NCI-H2196 treated with DMSO at 0.1 percent for 48 hours (cell line): ENCODE data around the gene NOS3.
A peak's percentile ranks its signal among the peaks of the same experiment; 100 is the strongest.
"Not testable (repeated sequence)": the region's sequence is repeated elsewhere in the genome, so short reads cannot be mapped to it uniquely, and the experiment has no call there.

Experiments
- DNase-seq: peaks from one replicate; lab custom pipeline; 2025; ENCODE audit not compliant: unreplicated experiment; lab: John Stamatoyannopoulos, UW

NOS3 gene

DNA sequence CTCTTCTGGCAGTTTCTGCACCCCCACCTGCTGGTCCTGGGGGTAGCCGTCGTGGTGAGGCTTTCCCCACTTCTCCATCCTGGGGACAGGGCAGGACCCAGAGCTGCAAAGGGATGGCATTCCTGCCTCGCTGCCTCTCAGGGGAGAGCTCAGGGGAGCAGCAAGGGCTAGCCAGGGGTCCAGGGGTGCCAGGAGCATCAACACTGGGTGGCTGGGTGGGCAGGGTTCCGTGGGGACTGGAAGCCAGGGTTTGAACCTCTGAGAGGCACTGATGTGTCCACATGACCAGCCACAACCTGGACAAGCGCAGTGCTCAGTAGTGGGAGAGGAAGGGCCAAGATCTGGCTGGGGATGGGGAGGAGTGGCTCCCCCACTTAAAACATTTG, 43.0 kb downstream of the NOS3 start:
- DNase-seq, result no peak

DNA sequence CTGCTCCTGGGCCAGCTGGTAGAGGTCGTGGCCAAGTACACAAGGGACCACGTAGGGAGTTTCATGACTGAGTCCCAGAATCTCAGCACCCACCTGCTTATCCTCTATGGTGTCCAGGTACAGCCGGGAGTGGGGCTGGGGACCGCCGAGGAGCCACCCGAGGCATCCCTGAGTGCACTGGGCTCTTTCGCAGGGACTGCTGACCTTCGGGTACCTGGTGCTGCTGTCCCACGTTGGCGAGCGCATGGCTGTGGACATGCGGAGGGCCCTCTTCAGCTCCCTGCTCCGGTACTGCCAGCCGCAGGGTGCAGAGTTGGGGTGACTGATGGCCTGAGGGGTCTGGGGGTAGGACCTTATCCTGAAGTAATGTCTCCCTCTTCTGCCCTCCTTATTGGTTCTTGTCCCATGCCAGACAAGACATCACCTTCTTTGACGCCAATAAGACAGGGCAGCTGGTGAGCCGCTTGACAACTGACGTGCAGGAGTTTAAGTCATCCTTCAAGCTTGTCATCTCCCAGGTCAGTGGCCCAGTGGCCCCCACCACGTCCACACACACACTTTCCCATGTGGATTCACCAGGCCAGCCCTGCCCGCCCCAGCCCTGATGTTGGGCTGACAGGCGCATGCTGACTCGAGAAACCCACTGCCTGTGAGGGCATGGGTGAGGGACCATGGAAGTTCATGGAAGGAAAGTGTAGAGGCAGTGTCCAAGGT, 43.7 kb downstream of the NOS3 start:
- no peak for DNase-seq

DNA sequence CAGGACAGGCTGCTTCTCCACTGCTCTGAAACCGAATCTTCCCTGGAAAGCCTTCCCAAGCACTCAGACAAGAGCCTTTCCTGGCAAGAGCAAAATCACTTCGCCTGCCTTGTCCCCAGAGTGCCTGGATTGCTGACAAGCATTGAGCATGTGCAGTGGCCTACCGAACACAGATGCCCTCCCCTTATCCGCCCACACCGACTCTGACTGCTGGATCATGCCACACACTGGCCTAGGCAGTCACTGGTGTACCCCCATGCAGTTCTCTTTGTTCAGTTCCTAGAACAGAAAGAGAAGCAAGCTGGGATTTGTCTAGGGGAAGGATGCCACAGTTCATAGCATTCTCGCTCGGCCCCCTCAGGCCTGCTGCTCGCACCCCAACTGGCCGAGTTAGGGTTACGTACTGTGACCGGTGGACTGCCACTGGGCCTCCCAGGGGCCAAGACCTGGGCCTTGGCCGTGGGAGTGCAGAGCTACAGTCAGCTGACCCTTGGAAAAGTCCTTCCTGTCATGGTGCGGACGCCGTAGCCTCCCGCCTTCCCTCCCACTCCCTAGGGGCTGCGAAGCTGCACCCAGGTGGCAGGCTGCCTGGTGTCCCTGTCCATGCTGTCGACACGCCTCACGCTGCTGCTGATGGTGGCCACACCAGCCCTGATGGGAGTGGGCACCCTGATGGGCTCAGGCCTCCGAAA, 44.4 kb downstream of the NOS3 start:
- no peak for DNase-seq

DNA sequence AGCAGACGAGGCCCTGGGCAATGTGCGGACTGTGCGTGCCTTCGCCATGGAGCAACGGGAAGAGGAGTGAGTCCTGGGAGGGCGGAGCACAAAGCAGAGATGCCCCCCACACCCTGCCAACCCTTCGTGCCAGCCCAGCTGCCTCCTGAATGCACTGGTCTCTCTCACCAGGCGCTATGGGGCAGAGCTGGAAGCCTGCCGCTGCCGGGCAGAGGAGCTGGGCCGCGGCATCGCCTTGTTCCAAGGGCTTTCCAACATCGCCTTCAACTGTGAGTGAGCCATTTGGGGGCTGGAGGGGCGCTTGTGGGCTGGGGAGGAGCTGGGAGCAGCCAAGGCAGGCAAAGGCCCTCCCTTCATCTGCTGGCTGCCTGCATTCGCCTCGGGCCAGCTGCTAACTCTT, 45.1 kb downstream of the NOS3 start:
- DNase-seq, result no peak

DNA sequence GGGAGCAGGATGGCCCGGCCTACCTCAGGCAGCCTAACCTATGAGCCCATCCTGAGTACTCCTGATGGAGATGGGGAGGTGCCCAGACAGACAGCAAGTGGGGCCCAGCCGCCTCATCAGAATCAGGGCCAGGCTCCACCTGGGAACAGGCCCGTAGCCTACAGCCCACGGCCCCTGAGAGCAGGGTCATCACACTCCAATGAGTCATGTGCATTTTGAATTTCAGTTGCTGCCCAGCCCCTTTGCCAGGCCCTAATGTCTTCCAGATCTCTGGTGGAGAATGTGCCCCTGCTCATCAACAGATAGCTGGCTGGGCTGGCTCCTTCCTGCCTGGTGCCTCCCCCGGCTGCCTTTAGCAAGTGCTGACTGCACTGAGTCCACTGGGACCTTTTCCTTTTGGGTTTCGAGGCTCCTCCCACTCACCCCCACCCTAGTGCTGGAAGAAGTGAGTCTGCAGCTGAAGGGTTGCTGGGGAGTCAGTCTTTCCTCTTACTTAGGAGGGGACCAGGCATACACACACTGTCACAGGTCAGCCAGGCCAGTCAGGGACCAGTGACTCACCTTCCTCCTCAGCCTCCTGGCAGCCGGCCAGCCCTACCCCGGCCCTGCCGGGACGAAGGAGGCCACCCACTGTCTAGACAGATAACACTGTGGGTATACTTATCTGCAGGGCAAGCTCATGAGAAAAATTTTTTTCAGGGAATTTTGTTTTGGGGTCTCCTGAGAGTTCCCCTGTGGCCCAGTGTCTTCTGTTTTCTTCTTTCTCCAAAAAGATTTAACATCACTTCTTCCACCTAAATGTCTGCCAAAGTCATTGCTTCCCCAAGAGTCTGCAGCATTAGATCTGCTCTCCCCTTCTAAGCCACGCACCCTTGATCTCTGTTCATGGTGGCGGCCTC, 48.4 kb downstream of the NOS3 start:
- peak; percentile 15 for DNase-seq

DNA sequence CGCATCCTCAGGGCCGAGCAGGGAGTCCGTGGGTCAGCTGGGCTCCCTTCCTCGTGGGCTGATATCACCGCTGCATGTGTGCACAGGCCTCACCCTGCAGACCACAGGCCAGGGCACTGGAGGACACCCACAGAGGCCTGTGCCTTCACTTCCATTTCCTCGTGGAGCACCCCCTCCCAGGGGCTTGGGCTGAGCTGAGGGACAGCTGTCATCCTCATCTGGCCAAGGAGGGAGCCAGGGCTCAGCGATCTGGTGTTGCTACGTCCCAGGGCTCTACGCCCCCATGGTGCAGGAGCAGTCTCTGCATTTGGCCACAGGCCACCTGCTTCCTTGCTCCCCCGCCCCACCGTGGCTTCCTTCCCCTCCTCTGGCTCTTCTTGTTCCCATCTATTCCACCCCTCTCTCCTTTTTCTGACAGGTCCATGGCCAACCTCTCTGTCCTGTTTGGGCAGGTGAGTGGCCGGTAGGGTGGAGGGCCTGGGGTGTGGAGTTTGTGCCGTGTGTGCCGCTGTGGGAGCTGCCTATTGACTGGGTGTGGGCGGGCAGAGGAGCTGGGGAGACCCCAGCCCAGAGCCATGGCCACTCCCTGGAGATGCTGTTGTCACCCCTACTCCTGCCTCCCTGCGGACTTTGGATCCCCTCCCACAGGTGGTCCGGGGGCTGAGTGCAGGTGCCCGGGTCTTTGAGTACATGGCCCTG, 49.2 kb downstream of the NOS3 start:
- DNase-seq, result no peak

DNA sequence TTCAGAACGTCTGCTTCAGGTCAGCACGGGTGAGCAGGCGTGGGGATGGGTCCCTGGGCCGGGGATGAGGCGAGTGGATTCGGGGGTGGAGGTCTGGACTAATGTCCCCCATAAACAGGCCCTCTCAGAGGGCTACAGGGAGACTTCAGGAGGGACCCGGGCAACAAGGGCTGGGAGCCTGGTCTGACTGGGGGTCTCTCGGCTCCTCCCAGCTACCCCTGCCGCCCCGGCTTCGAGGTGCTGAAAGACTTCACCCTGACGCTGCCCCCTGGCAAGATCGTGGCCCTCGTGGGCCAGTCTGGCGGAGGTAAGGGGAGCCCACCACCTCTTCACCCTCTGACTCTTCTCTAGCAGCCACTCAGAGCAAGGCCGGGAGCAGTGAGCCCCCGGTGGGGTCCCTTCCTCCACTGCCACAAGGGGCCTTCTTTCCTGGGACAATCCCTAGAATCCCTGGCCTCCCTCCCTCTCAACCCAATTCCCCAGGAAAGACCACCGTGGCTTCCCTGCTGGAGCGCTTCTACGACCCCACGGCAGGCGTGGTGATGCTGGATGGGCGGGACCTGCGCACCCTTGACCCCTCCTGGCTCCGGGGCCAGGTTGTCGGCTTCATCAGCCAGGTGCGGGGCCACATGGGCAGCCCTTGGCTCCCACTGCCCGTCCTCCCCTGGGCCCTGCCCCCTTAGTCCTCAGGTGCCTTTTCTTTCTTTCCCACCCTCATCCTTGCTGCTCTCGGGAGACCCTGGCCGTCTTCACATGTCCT, 50.0 kb downstream of the NOS3 start:
- DNase-seq, result no peak

DNA sequence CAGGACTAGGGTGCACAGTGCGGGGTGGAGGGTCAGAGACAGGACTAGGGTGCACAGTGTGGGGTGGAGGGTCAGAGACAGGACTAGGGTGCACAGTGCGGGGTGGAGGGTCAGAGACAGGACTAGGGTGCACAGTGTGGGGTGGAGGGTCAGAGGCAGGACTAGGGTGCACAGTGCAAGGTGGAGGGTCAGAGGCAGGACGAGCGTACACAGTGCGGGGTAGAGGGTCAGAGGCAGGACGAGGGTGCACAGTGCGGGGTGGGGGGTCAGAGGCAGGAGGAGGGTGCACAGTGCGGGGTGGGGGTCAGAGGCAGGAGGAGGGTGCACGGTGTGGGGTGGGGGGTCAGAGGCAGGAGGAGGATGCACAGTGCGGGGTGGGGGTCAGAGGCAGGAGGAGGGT, 52.6 kb downstream of the NOS3 start:
- not testable (repeated sequence) for DNase-seq

DNA sequence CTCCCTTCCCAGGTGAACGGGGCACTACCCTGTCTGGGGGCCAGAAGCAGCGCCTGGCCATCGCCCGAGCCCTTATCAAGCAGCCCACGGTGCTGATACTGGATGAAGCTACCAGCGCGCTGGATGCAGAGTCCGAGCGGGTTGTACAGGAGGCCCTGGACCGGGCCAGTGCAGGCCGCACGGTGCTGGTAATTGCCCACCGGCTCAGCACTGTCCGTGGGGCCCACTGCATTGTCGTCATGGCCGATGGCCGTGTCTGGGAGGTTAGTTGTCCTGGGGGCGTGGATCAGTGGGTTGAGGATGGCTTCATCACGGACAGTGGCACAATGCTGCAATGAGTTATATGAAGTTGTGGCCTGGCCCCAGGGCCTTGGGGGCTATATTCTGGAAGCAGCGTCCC, 53.1 kb downstream of the NOS3 start:
- no peak for DNase-seq

DNA sequence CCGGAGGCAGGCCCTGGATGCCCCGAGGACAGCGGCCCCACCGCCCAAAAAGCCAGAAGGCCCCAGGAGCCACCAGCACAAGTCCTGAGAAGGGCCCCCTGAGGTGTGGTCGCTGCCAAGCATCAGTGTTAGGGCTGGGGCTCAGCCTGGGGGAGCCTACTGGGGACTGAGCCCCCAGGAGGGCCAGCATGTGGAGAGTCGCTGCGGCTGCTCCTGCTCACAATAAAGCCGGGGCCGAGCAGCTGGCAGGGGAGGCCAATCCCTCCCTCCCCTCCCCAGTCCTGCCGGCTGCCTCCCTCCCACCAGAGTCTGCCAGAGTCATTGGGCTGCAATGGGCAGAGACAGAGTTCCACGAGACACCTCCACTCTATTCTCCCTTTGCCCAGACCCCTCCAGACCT, 54.4 kb downstream of the NOS3 start:
- no peak for DNase-seq

DNA sequence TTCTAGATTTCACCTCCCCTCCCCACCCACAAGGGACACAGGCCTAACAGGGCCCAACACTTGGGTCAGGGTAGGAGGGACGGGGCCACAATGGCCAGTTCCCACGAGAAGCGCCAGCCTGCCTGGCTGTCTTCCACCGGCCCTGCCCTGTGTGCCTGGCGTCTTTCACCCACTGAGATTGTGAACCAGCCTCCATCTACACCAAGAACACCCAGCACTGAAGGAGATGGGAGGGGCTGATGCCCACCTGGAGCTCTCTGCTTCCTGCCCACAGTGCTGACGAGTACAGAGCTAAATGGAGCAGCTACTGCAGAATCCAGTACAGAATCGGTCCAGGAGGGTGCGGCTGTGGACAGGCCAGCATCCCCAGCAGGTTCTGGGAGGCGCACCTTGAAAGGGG, 55.1 kb downstream of the NOS3 start:
- no peak for DNase-seq

DNA sequence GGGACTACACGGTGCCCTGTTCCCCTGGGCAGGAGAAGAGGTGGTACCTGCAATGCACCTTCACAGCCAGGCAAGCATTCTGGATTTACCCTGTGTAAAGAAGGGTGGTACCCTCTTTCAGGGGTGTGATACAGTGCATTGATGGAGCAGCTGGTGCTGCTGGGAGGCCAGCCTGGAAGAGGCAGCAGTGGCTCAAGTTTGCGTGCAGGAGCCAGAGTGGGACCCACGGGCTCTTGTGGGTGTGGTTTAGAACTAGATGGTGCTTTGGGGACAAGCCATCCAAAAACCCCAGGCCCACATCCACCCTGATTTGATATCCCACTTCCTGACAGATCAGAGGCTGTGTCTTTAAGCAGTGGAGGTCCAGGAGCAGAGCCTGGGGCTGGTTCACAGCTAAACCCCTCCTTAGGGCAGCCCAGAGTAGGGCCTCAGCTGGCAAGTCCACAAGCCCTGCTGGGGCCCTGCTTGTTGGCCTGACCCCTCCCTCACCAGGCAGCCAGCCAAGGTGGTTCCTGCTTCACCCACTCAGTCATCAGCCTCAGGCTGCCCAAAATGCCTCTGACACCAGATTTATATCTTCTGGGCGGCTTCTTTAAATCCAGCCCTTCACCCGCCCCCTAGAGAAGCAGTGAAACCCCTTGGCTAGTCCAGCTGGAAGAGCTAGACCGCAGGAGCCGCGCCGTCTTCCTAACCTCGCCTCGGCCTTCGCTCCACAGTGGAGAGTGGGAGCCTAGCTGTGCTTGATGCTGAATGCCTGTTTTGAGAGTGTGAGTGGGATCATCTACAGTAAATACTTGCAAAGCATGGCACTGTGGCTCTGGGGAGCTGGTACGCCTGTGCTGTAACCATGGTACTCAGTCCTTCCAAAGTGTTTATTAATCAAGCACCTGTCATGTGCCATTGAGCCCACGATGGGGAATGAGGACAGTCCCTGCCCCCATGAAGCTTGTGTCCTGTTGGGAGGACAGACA, 56.1 kb downstream of the NOS3 start:
- DNase-seq, result no peak

DNA sequence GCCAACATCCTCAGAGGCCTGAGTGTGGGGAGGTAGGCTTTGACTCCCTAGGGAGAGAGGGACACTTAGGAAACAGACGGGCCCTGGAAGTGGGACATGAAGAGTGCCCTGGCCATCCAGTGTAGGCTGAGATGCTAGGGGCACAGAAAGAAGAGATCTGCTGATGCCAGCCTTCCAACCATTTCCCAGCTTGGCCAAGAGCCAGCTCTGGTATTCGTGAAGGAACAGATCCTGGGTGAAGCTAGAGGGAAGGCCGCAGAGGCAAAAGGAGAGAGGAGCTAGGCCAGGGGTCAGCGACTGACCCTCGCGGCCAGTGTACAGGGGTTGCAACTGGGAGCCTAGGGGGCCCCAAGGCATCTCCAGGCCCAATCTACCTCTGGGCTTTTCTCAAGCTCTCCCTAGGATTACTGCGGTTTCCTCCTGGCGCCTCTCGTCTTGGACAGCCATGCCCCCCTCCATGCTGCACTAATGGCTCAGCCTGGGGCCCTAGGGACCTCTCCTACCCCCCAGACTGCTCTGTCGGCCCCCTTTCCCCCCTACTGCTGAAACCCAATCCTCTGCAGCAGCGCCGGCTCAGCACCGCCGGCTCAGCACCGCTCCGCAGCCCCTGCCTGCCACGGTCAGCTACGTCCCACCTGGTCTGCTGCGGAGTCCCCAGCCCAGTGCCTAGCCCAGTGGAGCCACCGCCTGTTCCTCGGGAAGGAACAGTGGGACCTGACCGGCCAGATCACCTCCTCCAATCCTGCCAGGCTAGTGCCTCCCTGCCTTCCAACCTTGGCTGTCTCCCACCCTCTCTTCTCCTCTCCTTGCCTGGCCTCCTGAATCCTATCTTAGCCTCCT, 57.4 kb downstream of the NOS3 start, which contains the start of gene ASIC3:
TSS of gene ASIC3 (plus strand) at position 556 of the 840 bp plus-strand sequence. CDS start 355 bp downstream, outside the sequence.
- no peak for DNase-seq

DNA sequence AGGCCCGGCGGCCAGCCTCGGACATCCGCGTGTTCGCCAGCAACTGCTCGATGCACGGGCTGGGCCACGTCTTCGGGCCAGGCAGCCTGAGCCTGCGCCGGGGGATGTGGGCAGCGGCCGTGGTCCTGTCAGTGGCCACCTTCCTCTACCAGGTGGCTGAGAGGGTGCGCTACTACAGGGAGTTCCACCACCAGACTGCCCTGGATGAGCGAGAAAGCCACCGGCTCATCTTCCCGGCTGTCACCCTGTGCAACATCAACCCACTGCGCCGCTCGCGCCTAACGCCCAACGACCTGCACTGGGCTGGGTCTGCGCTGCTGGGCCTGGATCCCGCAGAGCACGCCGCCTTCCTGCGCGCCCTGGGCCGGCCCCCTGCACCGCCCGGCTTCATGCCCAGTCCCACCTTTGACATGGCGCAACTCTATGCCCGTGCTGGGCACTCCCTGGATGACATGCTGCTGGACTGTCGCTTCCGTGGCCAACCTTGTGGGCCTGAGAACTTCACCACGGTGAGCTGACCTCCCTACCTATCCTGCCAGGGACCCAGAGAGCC, 58.2 kb downstream of the NOS3 start:
- no peak for DNase-seq

DNA sequence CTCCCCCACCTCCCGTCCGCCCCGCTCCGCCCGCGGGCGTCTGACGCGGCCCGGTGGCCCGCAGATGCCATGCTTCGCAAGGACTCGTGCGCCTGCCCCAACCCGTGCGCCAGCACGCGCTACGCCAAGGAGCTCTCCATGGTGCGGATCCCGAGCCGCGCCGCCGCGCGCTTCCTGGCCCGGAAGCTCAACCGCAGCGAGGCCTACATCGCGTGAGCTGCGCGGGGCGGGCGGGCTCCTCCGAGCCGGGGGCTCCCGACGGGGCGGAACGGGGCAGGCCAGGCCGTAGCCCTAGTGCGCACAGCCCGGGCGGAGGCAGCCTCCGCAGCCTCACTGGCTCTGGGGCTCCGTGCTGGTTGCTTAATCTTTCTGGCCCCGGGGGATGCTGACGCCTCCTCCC, 60.3 kb downstream of the NOS3 start:
- no peak for DNase-seq

DNA sequence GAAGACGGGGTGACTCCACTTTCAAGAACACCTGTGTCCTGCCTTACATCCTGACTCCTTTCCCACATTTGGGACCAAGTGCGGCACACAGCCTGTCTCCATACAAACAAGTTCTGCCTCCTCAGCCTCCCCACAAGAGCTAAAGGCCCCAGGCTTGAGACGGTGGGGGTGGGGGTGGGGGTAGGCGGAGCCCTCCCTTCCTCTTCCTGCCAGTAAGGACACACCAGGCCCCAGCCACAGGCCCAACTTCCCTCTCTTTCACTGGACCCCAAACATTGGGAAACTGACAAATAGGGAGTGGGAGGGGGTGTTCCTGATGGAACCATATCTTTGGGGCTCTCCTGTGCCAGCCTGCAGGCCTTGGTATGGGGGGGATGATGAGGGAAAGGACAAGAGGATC, 62.3 kb downstream of the NOS3 start:
- no peak for DNase-seq

DNA sequence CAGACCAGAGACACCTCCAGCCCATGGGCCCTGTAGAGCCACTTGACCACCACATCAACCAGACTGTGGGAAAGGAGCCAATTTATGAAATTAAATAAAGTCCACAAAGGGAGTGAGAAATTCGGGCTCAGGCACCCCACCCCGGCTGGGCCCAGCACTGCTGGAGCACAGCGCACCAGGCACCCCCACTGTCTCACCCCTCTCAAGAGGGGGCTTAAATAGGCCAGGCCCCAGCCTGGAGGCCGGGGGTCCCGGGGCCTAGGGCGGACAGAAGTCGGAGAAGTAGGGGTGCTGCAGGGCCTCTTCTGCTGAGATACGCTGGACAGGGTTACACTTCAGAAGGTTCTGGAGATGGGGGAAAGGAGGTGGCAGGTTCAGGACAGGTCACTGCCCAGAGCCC, 62.9 kb downstream of the NOS3 start:
- DNase-seq, result no peak

DNA sequence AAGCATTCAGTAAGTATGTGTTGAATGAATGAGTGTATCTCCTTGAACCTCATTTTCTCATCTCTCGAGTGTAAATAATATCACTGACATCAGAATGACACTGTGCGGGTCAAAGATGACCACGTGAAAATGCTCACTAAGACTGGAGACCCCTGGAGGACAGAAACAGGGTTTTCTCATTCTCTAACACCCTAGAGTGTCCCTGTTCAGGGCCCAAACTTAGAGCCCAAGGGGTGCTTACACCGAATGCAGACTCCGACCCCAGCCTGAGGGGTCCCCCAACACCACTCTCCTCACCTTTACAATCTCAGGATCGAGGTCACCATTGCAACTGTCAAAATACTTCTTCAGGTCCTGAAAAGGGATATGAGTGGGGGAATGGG, 65.5 kb downstream of the NOS3 start:
- DNase-seq, result no peak
